ENCODE data around the gene VPS26C.

Gene VPS26C

DNA sequence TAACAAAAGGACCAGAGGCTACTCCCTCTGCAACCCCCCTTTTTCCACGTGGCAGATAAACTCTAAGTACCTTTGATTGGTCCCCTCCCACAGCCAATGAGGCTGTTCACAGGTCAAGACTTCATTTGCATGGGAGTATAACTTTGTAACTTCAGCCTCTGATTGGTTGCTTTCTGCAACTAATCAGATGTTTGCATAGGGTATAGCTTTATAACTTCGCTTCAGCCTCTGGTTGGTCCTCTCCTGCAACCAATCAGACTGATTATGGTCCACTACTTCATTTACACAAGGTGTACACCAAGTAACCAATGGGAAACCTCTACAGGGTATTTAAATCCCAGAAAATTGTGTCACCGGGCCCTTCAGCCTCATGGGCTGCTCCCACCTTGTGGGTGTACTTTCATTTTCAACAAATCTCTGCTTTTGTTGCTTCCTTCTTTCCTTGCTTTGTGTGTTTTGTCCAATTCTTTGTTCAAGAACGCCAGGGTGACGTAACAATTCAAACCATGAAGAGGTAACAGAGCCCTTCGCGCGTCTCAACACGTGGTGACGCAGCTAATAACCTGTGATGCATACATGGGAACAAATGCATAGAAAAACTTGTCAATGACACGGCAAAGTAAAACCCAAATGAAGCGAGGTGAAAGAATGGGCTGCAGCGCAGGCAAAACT, 47.2 kb downstream of the VPS26C start:
- Histone ChIP-seq H3K9me3 (ENCODE audit: insufficient read depth, low read length) (no peaks in the 10 kb centered on the region), H3K79me2 (ENCODE audit: insufficient read depth, low read length) (peaks cover 23% of the 10 kb centered on the region), H3K9ac (ENCODE audit: low read length) (peak overlapping the region; percentile 71), H3K9me2 (replicated peaks; ENCODE audit: insufficient read depth, low read length) (no peaks in the 10 kb centered on the region), H3F3A (ENCODE audit: insufficient read depth) (peaks cover 11% of the 10 kb centered on the region), H3K27me3 (ENCODE audit: low read length) (no peaks in the 10 kb centered on the region), H2AFZ (ENCODE audit: low read depth, low read length, severe bottlenecking) (no peak overlapping the region), H3K4me2 (ENCODE audit: low read depth, low read length, poor library complexity, severe bottlenecking) (peak overlapping the region; percentile 76), H3K36me3 (ENCODE audit: low read length) (0 out of 2 replicates have a peak, but pooled peaks cover 4% of the 10 kb centered on the region), H4K20me1 (ENCODE audit: low read depth, low read length) (no peaks in the 10 kb centered on the region), H3K4me3 (ENCODE audit: insufficient read depth, low read length, poor library complexity, severe bottlenecking) (peak overlapping the region; percentile 65), H3K27ac (ENCODE audit: low read depth, low read length) (no peak overlapping the region)
- no peak for TF ChIP-seq EZH2phosphoT487 (conservative IDR thresholded peaks at IDR 0.05; ENCODE audit: low read length)
- TF ChIP-seq, protein P1, sequence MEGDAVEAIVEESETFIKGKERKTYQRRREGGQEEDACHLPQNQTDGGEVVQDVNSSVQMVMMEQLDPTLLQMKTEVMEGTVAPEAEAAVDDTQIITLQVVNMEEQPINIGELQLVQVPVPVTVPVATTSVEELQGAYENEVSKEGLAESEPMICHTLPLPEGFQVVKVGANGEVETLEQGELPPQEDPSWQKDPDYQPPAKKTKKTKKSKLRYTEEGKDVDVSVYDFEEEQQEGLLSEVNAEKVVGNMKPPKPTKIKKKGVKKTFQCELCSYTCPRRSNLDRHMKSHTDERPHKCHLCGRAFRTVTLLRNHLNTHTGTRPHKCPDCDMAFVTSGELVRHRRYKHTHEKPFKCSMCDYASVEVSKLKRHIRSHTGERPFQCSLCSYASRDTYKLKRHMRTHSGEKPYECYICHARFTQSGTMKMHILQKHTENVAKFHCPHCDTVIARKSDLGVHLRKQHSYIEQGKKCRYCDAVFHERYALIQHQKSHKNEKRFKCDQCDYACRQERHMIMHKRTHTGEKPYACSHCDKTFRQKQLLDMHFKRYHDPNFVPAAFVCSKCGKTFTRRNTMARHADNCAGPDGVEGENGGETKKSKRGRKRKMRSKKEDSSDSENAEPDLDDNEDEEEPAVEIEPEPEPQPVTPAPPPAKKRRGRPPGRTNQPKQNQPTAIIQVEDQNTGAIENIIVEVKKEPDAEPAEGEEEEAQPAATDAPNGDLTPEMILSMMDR (IDR thresholded peaks at IDR 0.05; ENCODE audit: insufficient read depth, low read length, poor library complexity, severe bottlenecking) = no peak

DNA sequence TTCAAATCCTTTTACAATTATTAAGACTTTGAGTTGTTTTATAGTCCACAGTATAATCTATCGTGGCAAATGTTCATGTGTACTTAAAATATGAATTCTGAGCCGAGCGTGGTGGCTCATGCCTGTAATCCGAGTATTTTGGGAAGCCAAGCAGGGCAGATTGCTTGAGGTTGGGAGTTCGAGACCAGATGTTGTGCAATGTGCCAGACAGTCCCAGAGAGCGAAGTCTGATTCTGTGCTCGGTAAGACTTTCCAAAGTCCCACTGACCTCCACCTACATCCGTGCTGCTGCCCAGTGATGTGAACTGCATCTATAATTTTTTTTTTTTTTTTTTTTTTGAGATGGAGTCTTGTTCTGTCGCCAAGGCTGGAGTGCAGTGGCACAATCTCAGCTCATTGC, 52.2 kb downstream of the VPS26C start:
- no peaks in the 10 kb centered on the region for H3K79me2 ChIP-seq (ENCODE audit: insufficient read depth, low read length)
- no peaks in the 10 kb centered on the region for H3K9me2 ChIP-seq (replicated peaks; ENCODE audit: insufficient read depth, low read length)
- H3K9ac ChIP-seq (ENCODE audit: low read length) = no peak overlapping the region
- H3F3A ChIP-seq (ENCODE audit: insufficient read depth) = no peaks in the 10 kb centered on the region; the same call in 1 of the 2 replicates
- H3K4me3 ChIP-seq (ENCODE audit: insufficient read depth, low read length, poor library complexity, severe bottlenecking) = no peak overlapping the region
- TF ChIP-seq EZH2phosphoT487 (conservative IDR thresholded peaks at IDR 0.05; ENCODE audit: low read length) = no peak
- TF ChIP-seq, protein P1 (IDR thresholded peaks at IDR 0.05; ENCODE audit: insufficient read depth, low read length, poor library complexity, severe bottlenecking) = no peak
- no peaks in the 10 kb centered on the region; the same call in 1 of the 2 replicates for H3K9me3 ChIP-seq (ENCODE audit: insufficient read depth, low read length)
- H3K4me2 ChIP-seq (ENCODE audit: low read depth, low read length, poor library complexity, severe bottlenecking) = no peak overlapping the region
- no peak overlapping the region for H3K27ac ChIP-seq (ENCODE audit: low read depth, low read length)
- H4K20me1 ChIP-seq (ENCODE audit: low read depth, low read length) = no peaks in the 10 kb centered on the region
- no peak overlapping the region for H2AFZ ChIP-seq (ENCODE audit: low read depth, low read length, severe bottlenecking)
- H3K36me3 ChIP-seq (ENCODE audit: low read length) = peaks cover 9% of the 10 kb centered on the region; the same call in 1 of the 2 replicates
- no peaks in the 10 kb centered on the region for H3K27me3 ChIP-seq (ENCODE audit: low read length)

DNA sequence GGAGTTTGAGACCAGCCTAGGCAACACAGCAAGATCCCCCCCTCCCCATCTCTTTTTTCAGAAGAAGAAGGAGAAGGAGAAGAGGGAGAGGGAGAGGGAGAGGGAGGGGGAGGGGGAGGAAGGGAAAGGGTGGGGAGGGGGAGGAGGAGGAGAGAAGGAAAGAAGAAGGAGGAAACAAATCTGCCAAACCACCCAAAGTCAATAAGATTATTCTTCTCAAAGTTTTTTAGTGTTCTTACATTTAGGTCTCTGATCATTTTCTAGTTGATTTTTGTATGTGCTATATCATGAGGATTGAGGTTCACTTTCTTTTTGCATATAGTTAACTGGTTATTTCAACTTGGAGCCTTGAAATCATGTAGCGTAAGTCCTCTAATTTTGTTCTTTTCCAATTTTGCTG, 56.3 kb downstream of the VPS26C start:
- Histone ChIP-seq H3K27ac (ENCODE audit: low read depth, low read length) (no peak overlapping the region), H3F3A (ENCODE audit: insufficient read depth) (no peaks in the 10 kb centered on the region), H3K9ac (ENCODE audit: low read length) (no peak overlapping the region), H3K79me2 (ENCODE audit: insufficient read depth, low read length) (no peaks in the 10 kb centered on the region), H3K4me2 (ENCODE audit: low read depth, low read length, poor library complexity, severe bottlenecking) (no peak overlapping the region), H2AFZ (ENCODE audit: low read depth, low read length, severe bottlenecking) (no peak overlapping the region), H3K9me2 (replicated peaks; ENCODE audit: insufficient read depth, low read length) (no peaks in the 10 kb centered on the region), H4K20me1 (ENCODE audit: low read depth, low read length) (no peaks in the 10 kb centered on the region), H3K9me3 (ENCODE audit: insufficient read depth, low read length) (no peaks in the 10 kb centered on the region; the same call in 1 of the 2 replicates), H3K36me3 (ENCODE audit: low read length) (peaks cover 9% of the 10 kb centered on the region; the same call in 1 of the 2 replicates), H3K27me3 (ENCODE audit: low read length) (no peaks in the 10 kb centered on the region), H3K4me3 (ENCODE audit: insufficient read depth, low read length, poor library complexity, severe bottlenecking) (no peak overlapping the region)
- TF ChIP-seq, protein P1 (IDR thresholded peaks at IDR 0.05; ENCODE audit: insufficient read depth, low read length, poor library complexity, severe bottlenecking) = no peak
- no peak for TF ChIP-seq EZH2phosphoT487 (conservative IDR thresholded peaks at IDR 0.05; ENCODE audit: low read length)
